ENCODE results near the gene IRX5.

The IRX5 gene

GRCh38 chr16:54953461-54953860 lies 22.8 kb downstream of the IRX5 start:
- no peak for DNase-seq

GRCh38 chr16:54954220-54954619 lies 23.6 kb downstream of the IRX5 start:
- DNase-seq: no peak

GRCh38 chr16:54955757-54956156 lies 25.1 kb downstream of the IRX5 start:
- DNase-seq: no peak

GRCh38 chr16:54957403-54958166 lies 26.9 kb downstream of the IRX5 start:
- peak; percentile 36 for DNase-seq

- DNase-seq: no peak
These were observed 31.4 kb downstream of the IRX5 start for GRCh38 chr16:54962045-54962444.

- no peak for DNase-seq
These were observed 33.6 kb downstream of the IRX5 start for GRCh38 chr16:54964239-54964638.

- no peak for DNase-seq
These were observed 34.8 kb downstream of the IRX5 start for GRCh38 chr16:54965464-54965863.

GRCh38 chr16:54968011-54968410 lies 37.3 kb downstream of the IRX5 start:
- no peak for DNase-seq

GRCh38 chr16:54968784-54969183 lies 38.1 kb downstream of the IRX5 start:
- DNase-seq: no peak

- no peak for DNase-seq
These were observed 39.4 kb downstream of the IRX5 start for GRCh38 chr16:54970016-54970415.

GRCh38 chr16:54974367-54974766 lies 43.7 kb downstream of the IRX5 start:
- DNase-seq: no peak

GRCh38 chr16:54976651-54977200 lies 46.1 kb downstream of the IRX5 start:
- DNase-seq: no peak

GRCh38 chr16:54977211-54977610 lies 46.5 kb downstream of the IRX5 start:
- no peak for DNase-seq

- no peak for DNase-seq
These were observed 50.2 kb downstream of the IRX5 start for GRCh38 chr16:54980821-54981220.
